A673 (cell line): Measurements from ENCODE around the gene ABCB8. TPM values are rescaled to one million over a fixed set of nuclear protein-coding genes. Genes with fewer than 3 reads are reported as not detected.

ENCODE experiments used
- BruUV-seq: library from RNA; stranded (reverse); fragments of 400-500 nt; replicated peaks from 2 replicates; lab custom pipeline; 2021; lab: Mats Ljungman, UMichigan
- CTCF ChIA-PET: fragments of 300-600 bp; sonication (Branson Sonifier 250); formaldehyde crosslinking; loops from one replicate; lab custom pipeline; 2022; ENCODE audit warnings: antibody characterized with exemption; lab: Charles Lee
- POLR2A ChIA-PET: fragments of 300-600 bp; sonication (Branson Sonifier 250); formaldehyde crosslinking; loops from one replicate; lab custom pipeline; 2022; ENCODE audit warnings: antibody characterized with exemption; ENCODE audit not compliant: low non-redundant PET; lab: Charles Lee
- DNase-seq: peaks from one replicate; pipeline ENCODE4 v3.0.0-alpha.2; 2015; ENCODE audit warnings: low spot score
- H3K27ac ChIP-seq: fragments of 200-600 bp; sonication (generic); 2 replicates; pipeline ENCODE4 v1.5.1; 2016; ENCODE audit warnings: mixed run types, low read depth, mild to moderate bottlenecking, mixed read lengths, antibody characterized with exemption, low read length; ENCODE audit not compliant: poor library complexity, severe bottlenecking
- H3K27me3 ChIP-seq: fragments of 200-600 bp; sonication (generic); replicated peaks from 2 replicates; pipeline ENCODE4 v1.6.1; 2017; ENCODE audit warnings: mixed run types, low read depth, mild to moderate bottlenecking, mixed read lengths, antibody characterized with exemption, low read length; ENCODE audit not compliant: insufficient read depth, poor library complexity
- H3K36me3 ChIP-seq: fragments of 200-600 bp; sonication (generic); 2 replicates; pipeline ENCODE4 v1.6.1; 2016; ENCODE audit warnings: mixed run types, mild to moderate bottlenecking, mixed read lengths, antibody characterized with exemption, low read length; ENCODE audit not compliant: insufficient read depth, poor library complexity, severe bottlenecking
- H3K4me1 ChIP-seq: fragments of 200-600 bp; sonication (generic); 2 replicates; pipeline ENCODE4 v1.6.1; 2017; ENCODE audit warnings: mixed run types, mild to moderate bottlenecking, mixed read lengths, antibody characterized with exemption, low read length; ENCODE audit not compliant: insufficient read depth, poor library complexity, severe bottlenecking
- H3K4me3 ChIP-seq: fragments of 200-600 bp; sonication (generic); 2 replicates; pipeline ENCODE4 v1.5.1; 2016; ENCODE audit warnings: low read depth, mixed run types, mild to moderate bottlenecking, mixed read lengths, low read length; ENCODE audit not compliant: poor library complexity, severe bottlenecking
- H3K9me3 ChIP-seq: fragments of 200-600 bp; sonication (generic); 2 replicates; pipeline ENCODE4 v1.6.1; 2016; ENCODE audit warnings: mixed run types, low read depth, mild to moderate bottlenecking, mixed read lengths, antibody characterized with exemption, low read length; ENCODE audit not compliant: poor library complexity, severe bottlenecking
- EZH2 ChIP-seq: fragments of 200-600 bp; sonication (generic); IDR thresholded peaks from 2 replicates; pipeline ENCODE4 v1.6.1; 2017; ENCODE audit warnings: borderline replicate concordance, low read depth, mild to moderate bottlenecking, mixed read lengths, antibody characterized with exemption, low read length; ENCODE audit not compliant: poor library complexity, severe bottlenecking
- intact Hi-C: fragments of 100-400 bp; cut with micrococcal nuclease; formaldehyde crosslinking; loops from one replicate; pipeline ENCODE4 v1.10.0; 2022; ENCODE audit not compliant: unreplicated experiment
- total RNA-seq: library from RNA; stranded (reverse); gene quantifications from 2 replicates; pipeline ENCODE4 v1.2.3, GENCODE V29; 2021
- TF ChIP-seq, protein P1 (sequence below): fragments of 300-800, 200-600 bp; sonication (generic); conservative IDR thresholded peaks from 2 replicates; pipeline ENCODE4 v1.5.1; 2017; ENCODE audit warnings: low read depth, mild to moderate bottlenecking, antibody characterized with exemption, low read length, moderate library complexity, mixed read lengths

The ABCB8 gene
- total RNA-seq, 1 experiment from 2014 or later: 50.9 TPM

DNA sequence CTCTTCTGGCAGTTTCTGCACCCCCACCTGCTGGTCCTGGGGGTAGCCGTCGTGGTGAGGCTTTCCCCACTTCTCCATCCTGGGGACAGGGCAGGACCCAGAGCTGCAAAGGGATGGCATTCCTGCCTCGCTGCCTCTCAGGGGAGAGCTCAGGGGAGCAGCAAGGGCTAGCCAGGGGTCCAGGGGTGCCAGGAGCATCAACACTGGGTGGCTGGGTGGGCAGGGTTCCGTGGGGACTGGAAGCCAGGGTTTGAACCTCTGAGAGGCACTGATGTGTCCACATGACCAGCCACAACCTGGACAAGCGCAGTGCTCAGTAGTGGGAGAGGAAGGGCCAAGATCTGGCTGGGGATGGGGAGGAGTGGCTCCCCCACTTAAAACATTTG lies 5.6 kb downstream of the ABCB8 start:
- POLR2A ChIA-PET: no interaction called here
- Histone ChIP-seq H3K4me3 (no peak overlapping the region), H3K36me3 (peaks cover 4% of the 10 kb centered on the region), H3K9me3 (no peaks in the 10 kb centered on the region), H3K4me1 (peaks cover 3% of the 10 kb centered on the region), H3K27me3 (no peaks in the 10 kb centered on the region), H3K27ac (no peak overlapping the region)
- intact Hi-C loops: no loop called here
- CTCF ChIA-PET: no interaction called here
- TF ChIP-seq EZH2: no peak
- TF ChIP-seq, protein P1, sequence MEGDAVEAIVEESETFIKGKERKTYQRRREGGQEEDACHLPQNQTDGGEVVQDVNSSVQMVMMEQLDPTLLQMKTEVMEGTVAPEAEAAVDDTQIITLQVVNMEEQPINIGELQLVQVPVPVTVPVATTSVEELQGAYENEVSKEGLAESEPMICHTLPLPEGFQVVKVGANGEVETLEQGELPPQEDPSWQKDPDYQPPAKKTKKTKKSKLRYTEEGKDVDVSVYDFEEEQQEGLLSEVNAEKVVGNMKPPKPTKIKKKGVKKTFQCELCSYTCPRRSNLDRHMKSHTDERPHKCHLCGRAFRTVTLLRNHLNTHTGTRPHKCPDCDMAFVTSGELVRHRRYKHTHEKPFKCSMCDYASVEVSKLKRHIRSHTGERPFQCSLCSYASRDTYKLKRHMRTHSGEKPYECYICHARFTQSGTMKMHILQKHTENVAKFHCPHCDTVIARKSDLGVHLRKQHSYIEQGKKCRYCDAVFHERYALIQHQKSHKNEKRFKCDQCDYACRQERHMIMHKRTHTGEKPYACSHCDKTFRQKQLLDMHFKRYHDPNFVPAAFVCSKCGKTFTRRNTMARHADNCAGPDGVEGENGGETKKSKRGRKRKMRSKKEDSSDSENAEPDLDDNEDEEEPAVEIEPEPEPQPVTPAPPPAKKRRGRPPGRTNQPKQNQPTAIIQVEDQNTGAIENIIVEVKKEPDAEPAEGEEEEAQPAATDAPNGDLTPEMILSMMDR: no peak
- no peak for DNase-seq
- no TSS peak for BruUV-seq

DNA sequence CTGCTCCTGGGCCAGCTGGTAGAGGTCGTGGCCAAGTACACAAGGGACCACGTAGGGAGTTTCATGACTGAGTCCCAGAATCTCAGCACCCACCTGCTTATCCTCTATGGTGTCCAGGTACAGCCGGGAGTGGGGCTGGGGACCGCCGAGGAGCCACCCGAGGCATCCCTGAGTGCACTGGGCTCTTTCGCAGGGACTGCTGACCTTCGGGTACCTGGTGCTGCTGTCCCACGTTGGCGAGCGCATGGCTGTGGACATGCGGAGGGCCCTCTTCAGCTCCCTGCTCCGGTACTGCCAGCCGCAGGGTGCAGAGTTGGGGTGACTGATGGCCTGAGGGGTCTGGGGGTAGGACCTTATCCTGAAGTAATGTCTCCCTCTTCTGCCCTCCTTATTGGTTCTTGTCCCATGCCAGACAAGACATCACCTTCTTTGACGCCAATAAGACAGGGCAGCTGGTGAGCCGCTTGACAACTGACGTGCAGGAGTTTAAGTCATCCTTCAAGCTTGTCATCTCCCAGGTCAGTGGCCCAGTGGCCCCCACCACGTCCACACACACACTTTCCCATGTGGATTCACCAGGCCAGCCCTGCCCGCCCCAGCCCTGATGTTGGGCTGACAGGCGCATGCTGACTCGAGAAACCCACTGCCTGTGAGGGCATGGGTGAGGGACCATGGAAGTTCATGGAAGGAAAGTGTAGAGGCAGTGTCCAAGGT lies 6.2 kb downstream of the ABCB8 start:
- POLR2A ChIA-PET: no interaction called here
- intact Hi-C loops: no loop called here
- Histone ChIP-seq H3K4me1 (peaks cover 9% of the 10 kb centered on the region), H3K27me3 (no peaks in the 10 kb centered on the region), H3K4me3 (no peak overlapping the region), H3K36me3 (peaks cover 4% of the 10 kb centered on the region), H3K9me3 (no peaks in the 10 kb centered on the region), H3K27ac (no peak overlapping the region)
- TF ChIP-seq EZH2: no peak
- TF ChIP-seq, protein P1: no peak
- DNase-seq: no peak
- BruUV-seq: no TSS peak
- CTCF ChIA-PET: no interaction called here

DNA sequence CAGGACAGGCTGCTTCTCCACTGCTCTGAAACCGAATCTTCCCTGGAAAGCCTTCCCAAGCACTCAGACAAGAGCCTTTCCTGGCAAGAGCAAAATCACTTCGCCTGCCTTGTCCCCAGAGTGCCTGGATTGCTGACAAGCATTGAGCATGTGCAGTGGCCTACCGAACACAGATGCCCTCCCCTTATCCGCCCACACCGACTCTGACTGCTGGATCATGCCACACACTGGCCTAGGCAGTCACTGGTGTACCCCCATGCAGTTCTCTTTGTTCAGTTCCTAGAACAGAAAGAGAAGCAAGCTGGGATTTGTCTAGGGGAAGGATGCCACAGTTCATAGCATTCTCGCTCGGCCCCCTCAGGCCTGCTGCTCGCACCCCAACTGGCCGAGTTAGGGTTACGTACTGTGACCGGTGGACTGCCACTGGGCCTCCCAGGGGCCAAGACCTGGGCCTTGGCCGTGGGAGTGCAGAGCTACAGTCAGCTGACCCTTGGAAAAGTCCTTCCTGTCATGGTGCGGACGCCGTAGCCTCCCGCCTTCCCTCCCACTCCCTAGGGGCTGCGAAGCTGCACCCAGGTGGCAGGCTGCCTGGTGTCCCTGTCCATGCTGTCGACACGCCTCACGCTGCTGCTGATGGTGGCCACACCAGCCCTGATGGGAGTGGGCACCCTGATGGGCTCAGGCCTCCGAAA lies 6.9 kb downstream of the ABCB8 start:
- BruUV-seq: no TSS peak
- intact Hi-C loops: no loop called here
- DNase-seq: no peak
- ChIA-PET POLR2A (no interaction called here), CTCF (no interaction called here)
- Histone ChIP-seq H3K4me3 (no peak overlapping the region), H3K27ac (no peak overlapping the region), H3K9me3 (no peaks in the 10 kb centered on the region), H3K27me3 (no peaks in the 10 kb centered on the region), H3K36me3 (peaks cover 4% of the 10 kb centered on the region), H3K4me1 (peaks cover 9% of the 10 kb centered on the region)
- TF ChIP-seq, protein P1: no peak
- no peak for TF ChIP-seq EZH2
